ENCODE data around the gene UBQLNL. TPM values are rescaled to one million over a fixed set of nuclear protein-coding genes. Genes with fewer than 3 reads are reported as not detected.
A peak's percentile ranks its signal among the peaks of the same experiment; 100 is the strongest.

Gene UBQLNL
- polyA plus RNA-seq, 2 of the 4 experiments (the other 2 are of a cell fraction) = 0.06 to 0.41 TPM

DNA sequence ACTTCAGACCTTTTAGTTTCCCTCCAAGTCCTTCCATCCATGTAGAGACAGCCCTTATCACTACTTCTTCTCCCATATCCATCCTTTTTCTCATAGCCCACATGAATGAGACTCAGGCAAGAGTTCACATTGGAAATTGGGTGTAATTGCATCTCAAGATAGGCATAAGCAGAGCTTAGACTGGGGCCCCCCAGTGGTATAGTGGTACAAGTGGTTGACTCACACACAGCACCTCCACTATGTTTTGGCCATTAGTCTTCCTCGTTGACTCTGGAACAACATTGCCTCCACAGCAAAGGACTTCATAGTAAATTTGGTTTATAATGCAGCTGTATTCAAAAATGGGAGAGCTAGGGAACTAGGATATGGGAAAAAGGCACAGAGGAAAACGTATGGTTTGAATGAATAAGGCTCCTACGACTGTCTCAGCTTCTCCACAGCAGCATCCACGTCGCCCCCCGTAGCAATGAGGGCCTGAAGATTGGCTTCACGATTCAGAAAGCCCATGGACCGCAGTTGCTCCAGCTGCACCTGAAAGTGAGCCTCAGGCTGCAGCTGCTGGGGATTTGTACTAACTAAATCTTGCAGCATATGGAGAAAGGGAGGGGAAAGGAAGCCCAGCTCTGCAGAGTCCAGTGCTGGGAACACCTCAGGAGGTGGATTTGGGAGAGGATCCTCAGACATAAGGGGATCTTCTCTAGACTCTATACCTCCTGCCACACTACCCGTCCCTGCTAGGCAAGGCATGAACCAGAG is 9.1 kb downstream of the UBQLNL start (continued):
- TF ChIP-seq, protein P1, sequence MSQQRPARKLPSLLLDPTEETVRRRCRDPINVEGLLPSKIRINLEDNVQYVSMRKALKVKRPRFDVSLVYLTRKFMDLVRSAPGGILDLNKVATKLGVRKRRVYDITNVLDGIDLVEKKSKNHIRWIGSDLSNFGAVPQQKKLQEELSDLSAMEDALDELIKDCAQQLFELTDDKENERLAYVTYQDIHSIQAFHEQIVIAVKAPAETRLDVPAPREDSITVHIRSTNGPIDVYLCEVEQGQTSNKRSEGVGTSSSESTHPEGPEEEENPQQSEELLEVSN (IDR thresholded peaks at IDR 0.05; ENCODE audit: borderline replicate concordance, low read depth) = no peak

DNA sequence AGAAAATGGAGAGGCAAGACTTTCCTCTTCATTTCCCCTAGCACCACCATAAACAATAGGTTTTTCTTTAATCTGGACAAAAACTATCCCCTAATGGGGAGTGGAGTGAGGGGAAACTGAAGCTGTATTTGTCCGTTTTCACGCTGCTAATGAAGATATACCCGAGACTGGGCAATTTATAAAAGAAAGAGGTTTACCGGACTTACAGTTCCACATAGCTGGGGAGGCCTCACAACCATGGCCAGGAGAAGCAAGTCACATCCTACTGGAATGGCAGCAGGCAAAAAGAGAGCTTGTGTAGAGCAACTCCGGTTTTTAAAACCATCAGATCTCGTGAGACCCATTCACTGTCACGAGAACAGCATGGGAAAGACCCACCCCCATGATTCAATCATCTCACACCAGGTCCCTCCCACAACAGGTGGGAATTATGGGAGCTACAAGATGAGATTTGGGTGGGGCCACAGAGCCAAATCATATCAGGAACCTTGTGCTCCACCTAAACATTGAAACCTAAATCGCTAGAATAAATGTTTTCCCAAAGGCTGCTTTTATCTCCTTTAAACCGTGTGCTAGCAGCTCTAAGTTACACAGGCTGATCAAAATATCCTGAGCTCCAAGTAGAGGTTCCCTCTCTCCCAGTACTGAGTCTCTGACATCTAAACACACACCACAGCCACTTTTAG is 11.0 kb downstream of the UBQLNL start:
- H3K4me1 ChIP-seq = no peaks in the 10 kb centered on the region
- no peak overlapping the region for H3K4me2 ChIP-seq
- TF ChIP-seq FOSB (CRISPR knock-in tag; IDR thresholded peaks at IDR 0.05) (no peak), JUNB (IDR thresholded peaks at IDR 0.05) (no peak)
- TF ChIP-seq, protein P2, sequence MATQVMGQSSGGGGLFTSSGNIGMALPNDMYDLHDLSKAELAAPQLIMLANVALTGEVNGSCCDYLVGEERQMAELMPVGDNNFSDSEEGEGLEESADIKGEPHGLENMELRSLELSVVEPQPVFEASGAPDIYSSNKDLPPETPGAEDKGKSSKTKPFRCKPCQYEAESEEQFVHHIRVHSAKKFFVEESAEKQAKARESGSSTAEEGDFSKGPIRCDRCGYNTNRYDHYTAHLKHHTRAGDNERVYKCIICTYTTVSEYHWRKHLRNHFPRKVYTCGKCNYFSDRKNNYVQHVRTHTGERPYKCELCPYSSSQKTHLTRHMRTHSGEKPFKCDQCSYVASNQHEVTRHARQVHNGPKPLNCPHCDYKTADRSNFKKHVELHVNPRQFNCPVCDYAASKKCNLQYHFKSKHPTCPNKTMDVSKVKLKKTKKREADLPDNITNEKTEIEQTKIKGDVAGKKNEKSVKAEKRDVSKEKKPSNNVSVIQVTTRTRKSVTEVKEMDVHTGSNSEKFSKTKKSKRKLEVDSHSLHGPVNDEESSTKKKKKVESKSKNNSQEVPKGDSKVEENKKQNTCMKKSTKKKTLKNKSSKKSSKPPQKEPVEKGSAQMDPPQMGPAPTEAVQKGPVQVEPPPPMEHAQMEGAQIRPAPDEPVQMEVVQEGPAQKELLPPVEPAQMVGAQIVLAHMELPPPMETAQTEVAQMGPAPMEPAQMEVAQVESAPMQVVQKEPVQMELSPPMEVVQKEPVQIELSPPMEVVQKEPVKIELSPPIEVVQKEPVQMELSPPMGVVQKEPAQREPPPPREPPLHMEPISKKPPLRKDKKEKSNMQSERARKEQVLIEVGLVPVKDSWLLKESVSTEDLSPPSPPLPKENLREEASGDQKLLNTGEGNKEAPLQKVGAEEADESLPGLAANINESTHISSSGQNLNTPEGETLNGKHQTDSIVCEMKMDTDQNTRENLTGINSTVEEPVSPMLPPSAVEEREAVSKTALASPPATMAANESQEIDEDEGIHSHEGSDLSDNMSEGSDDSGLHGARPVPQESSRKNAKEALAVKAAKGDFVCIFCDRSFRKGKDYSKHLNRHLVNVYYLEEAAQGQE (IDR thresholded peaks at IDR 0.05) = peak; percentile 39; the same call in 1 of the 2 replicates
- no peak overlapping the region for H3K27ac ChIP-seq
- POLR2A ChIA-PET = interaction anchor here (0.6 kb wide), 1 partner anchor 660 kb away, joined by 3 read pairs; no protein-coding TSS in a partner anchor
- FAIRE-seq (no peak), ATAC-seq (no peak), DNase-seq (ENCODE audit: low read depth in 1 of 2, low spot score in 1 of 2) (no peak)
- CTCF ChIA-PET = interaction anchor here (0.9 to 1.6 kb wide), 3 partner anchors 26 to 302 kb away, joined by 3 to 4 read pairs (median 3); no protein-coding TSS in a partner anchor
- 46% methylated on average over 9 of the region's 9 CpGs for WGBS (ENCODE audit: missing lambda C conversion rate)
- H3K4me3 ChIP-seq = no peak overlapping the region
- no peaks in the 10 kb centered on the region for H3K9me3 ChIP-seq

DNA sequence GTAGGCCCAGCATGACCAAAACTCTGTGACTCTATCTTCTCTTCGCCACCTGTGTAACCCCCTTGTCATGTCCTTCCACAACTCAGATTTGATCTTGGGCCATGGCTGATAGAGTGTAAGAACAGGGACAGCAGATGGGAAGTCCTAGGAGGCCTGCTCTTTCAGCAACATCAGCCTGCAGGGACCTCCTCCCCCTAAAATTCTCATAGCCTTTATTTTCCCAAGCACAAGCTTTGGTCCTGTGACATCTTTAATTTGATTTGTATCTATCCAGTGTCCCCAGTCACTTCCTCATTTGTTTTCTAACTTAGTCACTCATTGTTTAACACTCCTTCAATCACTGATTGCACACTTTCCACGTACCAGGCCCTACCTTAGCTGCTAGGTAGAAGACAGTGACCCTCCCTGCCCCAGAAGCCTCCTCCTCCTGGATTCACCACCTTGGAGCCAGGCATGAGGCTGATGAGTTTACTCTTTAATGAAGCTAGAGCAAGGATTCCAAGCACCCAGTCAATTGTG is 12.0 kb downstream of the UBQLNL start:
- DNase-seq (ENCODE audit: low read depth in 1 of 2, low spot score in 1 of 2) = no peak
- ChIA-PET CTCF (interaction anchor here (1.1 to 1.6 kb wide), 2 partner anchors 29 to 303 kb away, joined by 3 to 4 read pairs; no protein-coding TSS in a partner anchor), POLR2A (no interaction called here)
- no peak overlapping the region for H3K4me2 ChIP-seq
- H3K4me1 ChIP-seq = no peaks in the 10 kb centered on the region
- no peak overlapping the region for H3K27ac ChIP-seq
- H3K9me3 ChIP-seq = no peaks in the 10 kb centered on the region
- no peak for FAIRE-seq
- no peak for TF ChIP-seq EP300 (IDR thresholded peaks at IDR 0.05)
- no peak for TF ChIP-seq TFCP2L1 (CRISPR knock-in tag; IDR thresholded peaks at IDR 0.05)
- no peak for TF ChIP-seq MAFK (IDR thresholded peaks at IDR 0.05; ENCODE audit: partially characterized antibody)
- no peak for TF ChIP-seq MAZ (IDR thresholded peaks at IDR 0.05; ENCODE audit: borderline replicate concordance, low read depth, low read length)
- ATAC-seq = no peak
- no peak overlapping the region for H3K4me3 ChIP-seq
- 33% methylated on average over 2 of the region's 2 CpGs for WGBS (ENCODE audit: missing lambda C conversion rate)

DNA sequence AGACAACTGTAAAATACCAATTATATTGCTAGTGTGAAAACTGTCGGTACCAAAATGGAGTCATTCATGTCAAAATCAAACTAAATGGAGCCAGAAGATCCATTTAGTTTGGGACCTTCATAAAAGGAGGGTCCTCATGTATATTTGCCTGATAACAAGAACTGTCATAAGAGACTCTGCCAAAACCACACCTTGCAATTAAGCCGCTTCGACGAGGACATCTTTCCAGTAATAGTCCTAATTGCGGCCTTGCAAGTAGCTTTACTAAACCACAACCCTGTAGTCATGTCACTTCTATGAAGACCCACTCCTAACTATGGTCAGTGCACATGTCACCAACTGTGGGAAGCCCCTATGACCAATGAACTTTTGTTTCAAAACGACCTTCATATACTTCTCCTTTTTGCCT is 16.1 kb downstream of the UBQLNL start:
- ATAC-seq (no peak), DNase-seq (ENCODE audit: low read depth in 1 of 2, low spot score in 1 of 2) (no peak), FAIRE-seq (no peak)
- H3K4me3 ChIP-seq = no peak overlapping the region
- no peak for TF ChIP-seq POLR2A (IDR thresholded peaks at IDR 0.05; ENCODE audit: low read length)
- TF ChIP-seq, protein P3, sequence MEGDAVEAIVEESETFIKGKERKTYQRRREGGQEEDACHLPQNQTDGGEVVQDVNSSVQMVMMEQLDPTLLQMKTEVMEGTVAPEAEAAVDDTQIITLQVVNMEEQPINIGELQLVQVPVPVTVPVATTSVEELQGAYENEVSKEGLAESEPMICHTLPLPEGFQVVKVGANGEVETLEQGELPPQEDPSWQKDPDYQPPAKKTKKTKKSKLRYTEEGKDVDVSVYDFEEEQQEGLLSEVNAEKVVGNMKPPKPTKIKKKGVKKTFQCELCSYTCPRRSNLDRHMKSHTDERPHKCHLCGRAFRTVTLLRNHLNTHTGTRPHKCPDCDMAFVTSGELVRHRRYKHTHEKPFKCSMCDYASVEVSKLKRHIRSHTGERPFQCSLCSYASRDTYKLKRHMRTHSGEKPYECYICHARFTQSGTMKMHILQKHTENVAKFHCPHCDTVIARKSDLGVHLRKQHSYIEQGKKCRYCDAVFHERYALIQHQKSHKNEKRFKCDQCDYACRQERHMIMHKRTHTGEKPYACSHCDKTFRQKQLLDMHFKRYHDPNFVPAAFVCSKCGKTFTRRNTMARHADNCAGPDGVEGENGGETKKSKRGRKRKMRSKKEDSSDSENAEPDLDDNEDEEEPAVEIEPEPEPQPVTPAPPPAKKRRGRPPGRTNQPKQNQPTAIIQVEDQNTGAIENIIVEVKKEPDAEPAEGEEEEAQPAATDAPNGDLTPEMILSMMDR (IDR thresholded peaks at IDR 0.05) = no peak
- TF ChIP-seq ZSCAN20 (CRISPR knock-in tag; IDR thresholded peaks at IDR 0.05) = no peak
- no peak for TF ChIP-seq TP53 (CRISPR knock-in tag; IDR thresholded peaks at IDR 0.05)
- TF ChIP-seq TFCP2L1 (CRISPR knock-in tag; IDR thresholded peaks at IDR 0.05) = no peak
- no peak for TF ChIP-seq FOSL2 (IDR thresholded peaks at IDR 0.05)
- no peak for TF ChIP-seq FOSL2 (CRISPR knock-in tag; IDR thresholded peaks at IDR 0.05)
- no peak for TF ChIP-seq ZC3H11A (IDR thresholded peaks at IDR 0.05)
- no peak for TF ChIP-seq JUN (IDR thresholded peaks at IDR 0.05)
- TF ChIP-seq, protein P4, sequence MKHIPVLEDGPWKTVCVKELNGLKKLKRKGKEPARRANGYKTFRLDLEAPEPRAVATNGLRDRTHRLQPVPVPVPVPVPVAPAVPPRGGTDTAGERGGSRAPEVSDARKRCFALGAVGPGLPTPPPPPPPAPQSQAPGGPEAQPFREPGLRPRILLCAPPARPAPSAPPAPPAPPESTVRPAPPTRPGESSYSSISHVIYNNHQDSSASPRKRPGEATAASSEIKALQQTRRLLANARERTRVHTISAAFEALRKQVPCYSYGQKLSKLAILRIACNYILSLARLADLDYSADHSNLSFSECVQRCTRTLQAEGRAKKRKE (CRISPR knock-in tag; IDR thresholded peaks at IDR 0.05; ENCODE audit: low read depth) = no peak
- no peak for TF ChIP-seq KDM5A (IDR thresholded peaks at IDR 0.05)
- TF ChIP-seq MAZ (IDR thresholded peaks at IDR 0.05; ENCODE audit: borderline replicate concordance, low read depth, low read length) = no peak
- TF ChIP-seq CHD2 (IDR thresholded peaks at IDR 0.05; ENCODE audit: low read length, partially characterized antibody) = no peak
- no peak for TF ChIP-seq FOSB (CRISPR knock-in tag; IDR thresholded peaks at IDR 0.05)
- TF ChIP-seq CBX2 (IDR thresholded peaks at IDR 0.05; ENCODE audit: borderline replicate concordance, low read depth) = no peak
- TF ChIP-seq NPAS2 (CRISPR knock-in tag; IDR thresholded peaks at IDR 0.05; ENCODE audit: borderline replicate concordance) = no peak
- no peak for TF ChIP-seq JUNB (IDR thresholded peaks at IDR 0.05)
- POLR2A ChIA-PET = no interaction called here
- 62% methylated on average over 6 of the region's 6 CpGs for WGBS (ENCODE audit: missing lambda C conversion rate)
- CTCF ChIA-PET = interaction anchor here (1.3 kb wide), 1 partner anchor 16 kb away, joined by 3 read pairs; no protein-coding TSS in a partner anchor
- H3K27ac ChIP-seq = no peak overlapping the region
- no peaks in the 10 kb centered on the region for H3K4me1 ChIP-seq
- no peaks in the 10 kb centered on the region for H3K9me3 ChIP-seq
- H3K4me2 ChIP-seq = no peak overlapping the region
